GM06990 (cell line): ENCODE results near the gene TFE3.

ENCODE experiments used
- DNase-seq: peaks from one replicate; pipeline ENCODE4 v3.0.0-alpha.2; 2011; ENCODE audit not compliant: insufficient read length; ENCODE audit errors: extremely low read depth
- H3K27me3 ChIP-seq: replicated peaks from 2 replicates; pipeline ENCODE4 v1.6.0; 2011; ENCODE audit warnings: low read length; ENCODE audit not compliant: control insufficient read depth, insufficient read depth
- H3K36me3 ChIP-seq: 2 replicates; pipeline ENCODE4 v1.5.1; 2011; ENCODE audit warnings: low read length; ENCODE audit not compliant: control insufficient read depth, insufficient read depth
- H3K4me3 ChIP-seq: replicated peaks from 2 replicates; pipeline ENCODE4 v1.5.1; 2011; ENCODE audit warnings: low read depth, mild to moderate bottlenecking, control low read depth, low read length
- TF ChIP-seq, protein P1 (sequence below): IDR thresholded peaks from 2 replicates; pipeline ENCODE4 v1.5.1; 2011; ENCODE audit warnings: low read length, control low read depth, mild to moderate bottlenecking, inconsistent platforms; ENCODE audit not compliant: insufficient read depth, poor library complexity, severe bottlenecking

TFE3 gene

DNA sequence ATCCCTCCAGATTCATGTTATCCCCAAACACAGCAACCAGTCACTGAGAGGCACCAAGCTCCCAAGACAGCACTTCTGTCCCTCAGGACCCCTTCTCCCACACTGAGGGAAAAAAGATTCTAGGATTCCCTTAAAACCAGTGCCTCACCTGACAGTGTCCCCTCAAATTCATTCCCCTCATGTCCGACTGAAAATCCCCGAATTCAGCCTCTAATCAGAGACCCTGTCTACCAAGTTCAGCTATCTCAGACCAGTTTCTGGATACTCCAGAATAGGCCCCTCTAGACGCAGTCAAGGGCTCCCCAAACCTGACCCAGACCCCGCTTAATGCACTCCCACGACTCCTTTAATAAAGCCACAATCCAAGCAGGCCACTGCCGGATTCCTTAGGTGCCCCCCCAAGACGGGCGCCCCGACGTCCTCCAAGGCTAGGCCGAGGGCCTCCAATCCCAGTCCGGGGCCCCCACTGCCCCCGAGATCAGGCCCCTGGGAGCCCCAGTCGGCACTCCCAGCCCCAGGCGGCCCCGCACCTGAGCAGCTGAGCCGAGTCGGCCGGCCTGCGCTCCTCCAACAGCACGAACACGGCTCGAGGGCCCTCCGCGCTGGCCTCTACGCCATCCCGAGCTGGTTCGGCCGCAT, 457 bp downstream of the TFE3 start:
- H3K36me3 ChIP-seq, result peaks cover 3% of the 10 kb centered on the region
- peak overlapping the region; percentile 75 for H3K4me3 ChIP-seq
- H3K27me3 ChIP-seq, result no peaks in the 10 kb centered on the region
- DNase-seq, result no peak
- TF ChIP-seq, protein P1, sequence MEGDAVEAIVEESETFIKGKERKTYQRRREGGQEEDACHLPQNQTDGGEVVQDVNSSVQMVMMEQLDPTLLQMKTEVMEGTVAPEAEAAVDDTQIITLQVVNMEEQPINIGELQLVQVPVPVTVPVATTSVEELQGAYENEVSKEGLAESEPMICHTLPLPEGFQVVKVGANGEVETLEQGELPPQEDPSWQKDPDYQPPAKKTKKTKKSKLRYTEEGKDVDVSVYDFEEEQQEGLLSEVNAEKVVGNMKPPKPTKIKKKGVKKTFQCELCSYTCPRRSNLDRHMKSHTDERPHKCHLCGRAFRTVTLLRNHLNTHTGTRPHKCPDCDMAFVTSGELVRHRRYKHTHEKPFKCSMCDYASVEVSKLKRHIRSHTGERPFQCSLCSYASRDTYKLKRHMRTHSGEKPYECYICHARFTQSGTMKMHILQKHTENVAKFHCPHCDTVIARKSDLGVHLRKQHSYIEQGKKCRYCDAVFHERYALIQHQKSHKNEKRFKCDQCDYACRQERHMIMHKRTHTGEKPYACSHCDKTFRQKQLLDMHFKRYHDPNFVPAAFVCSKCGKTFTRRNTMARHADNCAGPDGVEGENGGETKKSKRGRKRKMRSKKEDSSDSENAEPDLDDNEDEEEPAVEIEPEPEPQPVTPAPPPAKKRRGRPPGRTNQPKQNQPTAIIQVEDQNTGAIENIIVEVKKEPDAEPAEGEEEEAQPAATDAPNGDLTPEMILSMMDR, result no peak

- peak overlapping the region; percentile 75 for H3K4me3 ChIP-seq
- no peak for DNase-seq
- H3K36me3 ChIP-seq, result peaks cover 3% of the 10 kb centered on the region
- H3K27me3 ChIP-seq, result no peaks in the 10 kb centered on the region
- TF ChIP-seq, protein P1, result no peak
Observed at GRCh38 chrX:49041744-49042580, 1.2 kb downstream of the TFE3 start.

GRCh38 chrX:49040376-49040955, 2.7 kb downstream of the TFE3 start:
- no peaks in the 10 kb centered on the region for H3K27me3 ChIP-seq
- H3K4me3 ChIP-seq, result no peak overlapping the region
- no peak for DNase-seq
- H3K36me3 ChIP-seq, result peaks cover 3% of the 10 kb centered on the region
- TF ChIP-seq, protein P1, result no peak

DNA sequence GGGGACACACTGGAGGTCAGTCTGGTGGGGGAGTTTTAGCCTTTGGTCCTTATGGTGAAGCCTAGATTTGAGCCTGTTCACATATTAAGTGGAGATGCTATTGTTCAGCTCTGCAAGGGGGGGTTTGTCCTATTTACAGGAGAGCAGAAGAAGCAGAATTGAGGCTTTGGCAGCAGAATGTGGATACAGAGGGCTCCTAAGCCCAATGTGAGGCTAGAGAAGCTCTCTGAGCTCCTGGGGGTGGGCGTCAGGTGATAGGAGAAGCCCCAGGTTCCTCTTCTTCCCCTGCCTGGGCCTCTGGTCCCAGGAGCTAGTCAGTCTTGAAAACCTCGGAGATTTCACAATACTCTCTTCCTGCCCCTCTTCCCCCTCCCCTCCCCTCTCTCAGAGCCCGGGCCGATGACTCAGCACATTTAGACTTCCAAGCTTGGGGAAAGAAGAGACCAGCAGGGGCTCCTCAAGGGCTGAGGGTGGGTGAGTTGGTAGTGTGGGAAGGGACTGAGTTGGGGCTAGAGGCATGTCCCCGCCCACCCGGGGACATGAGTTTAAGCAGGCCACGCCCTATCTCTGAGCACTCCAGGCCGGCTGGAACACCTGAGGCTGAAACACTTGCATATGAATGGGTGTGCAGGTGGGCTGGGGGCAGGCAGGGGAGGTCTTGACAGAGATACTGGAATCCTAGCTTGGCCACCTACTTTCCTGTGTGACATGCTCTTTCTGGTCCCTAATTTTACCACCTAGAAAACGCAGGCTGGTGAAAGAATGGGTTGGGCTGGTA, 3.4 kb downstream of the TFE3 start:
- H3K27me3 ChIP-seq, result no peaks in the 10 kb centered on the region
- TF ChIP-seq, protein P1, result no peak
- peaks cover 3% of the 10 kb centered on the region for H3K36me3 ChIP-seq
- DNase-seq, result no peak
- H3K4me3 ChIP-seq, result no peak overlapping the region

- DNase-seq, result no peak
- TF ChIP-seq, protein P1, result no peak
- Histone ChIP-seq H3K27me3 (no peaks in the 10 kb centered on the region), H3K36me3 (peaks cover 9% of the 10 kb centered on the region), H3K4me3 (no peak overlapping the region)
Observed at GRCh38 chrX:49037883-49038475, 5.2 kb downstream of the TFE3 start.
